Measurements from ENCODE around the gene PDIA5. TPM values are rescaled to one million over a fixed set of nuclear protein-coding genes. Genes with fewer than 3 reads are reported as not detected.

Gene PDIA5
- total RNA-seq, 1 experiment from 2014 or later: 50.8 TPM

GRCh38 chr3:123018683-123019082 is 48.1 kb upstream of the PDIA5 start (continued):
- TF ChIP-seq MAX (IDR thresholded peaks at IDR 0.05) (no peak), CBX3 (IDR thresholded peaks at IDR 0.05; ENCODE audit: low read depth) (no peak), REST (IDR thresholded peaks at IDR 0.05; ENCODE audit: low read depth) (no peak), POLR2A (IDR thresholded peaks at IDR 0.05; ENCODE audit: borderline replicate concordance, extremely low read depth, insufficient read depth, insufficient read length) (no peak), EZH2phosphoT487 (IDR thresholded peaks at IDR 0.05; ENCODE audit: borderline replicate concordance) (no peak), JUND (IDR thresholded peaks at IDR 0.05) (no peak)

GRCh38 chr3:123019161-123019560 is 47.7 kb upstream of the PDIA5 start:
- ChIA-PET POLR2A (no interaction called here), CTCF (no interaction called here), RAD21 (ENCODE audit: low non-redundant PET in 1 of 2, low total read pairs in 2 of 2, uncharacterized antibody in 2 of 2, unreplicated experiment in 2 of 2) (no interaction called here)
- no peaks in the 10 kb centered on the region for H3K4me1 ChIP-seq (ENCODE audit: control insufficient read depth in 1 of 2, insufficient read depth in 2 of 2, low read length in 2 of 2)
- H3K4me2 ChIP-seq (ENCODE audit: low read length): no peak overlapping the region
- H3K9me2 ChIP-seq (ENCODE audit: insufficient read depth): no peaks in the 10 kb centered on the region
- no peaks in the 10 kb centered on the region for H3K9me3 ChIP-seq (ENCODE audit: control insufficient read depth in 1 of 2, insufficient read depth in 1 of 2, low read depth in 1 of 2, low read length in 2 of 2)
- no peak for TF ChIP-seq ZFX (IDR thresholded peaks at IDR 0.05)
- TF ChIP-seq CEBPB (IDR thresholded peaks at IDR 0.05; ENCODE audit: low read depth): no peak
- H3K79me2 ChIP-seq (ENCODE audit: insufficient read depth, low read length): no peaks in the 10 kb centered on the region
- no peaks in the 10 kb centered on the region for H4K20me1 ChIP-seq (ENCODE audit: insufficient read depth)
- H3K36me3 ChIP-seq (ENCODE audit: control insufficient read depth in 1 of 2, insufficient read depth in 2 of 2, low read length in 2 of 2): no peaks in the 10 kb centered on the region
- no peak overlapping the region for H2AFZ ChIP-seq (ENCODE audit: low read depth, low read length, poor library complexity, severe bottlenecking)
- BruUV-seq (replicated peaks): no TSS peak
- intact Hi-C loops (cut with micrococcal nuclease): no loop called here
- H3K4me3 ChIP-seq (replicated peaks in 1 of 2; ENCODE audit: low read depth in 1 of 2, low read length in 2 of 2): no peak overlapping the region
- ATAC-seq (no peak), DNase-seq (ENCODE audit: low read depth, low spot score) (no peak)
- no peak overlapping the region for H3K27ac ChIP-seq (ENCODE audit: low read depth, low read length)
- H3K9ac ChIP-seq (ENCODE audit: low read length): no peak overlapping the region
- peaks cover 29% of the 10 kb centered on the region; the same call in 1 of the 2 replicates for H3K27me3 ChIP-seq (ENCODE audit: insufficient read depth, low read length)

Data from HCT116 (cell line).